NCI-H2196 treated with DMSO at 0.1 percent for 48 hours (cell line): ENCODE measurements around the gene ZNF180.
A peak's percentile ranks its signal among the peaks of the same experiment; 100 is the strongest.
"Not testable (repeated sequence)": the region's sequence is repeated elsewhere in the genome, so short reads cannot be mapped to it uniquely, and the experiment has no call there.

ENCODE experiments used
- DNase-seq: peaks from one replicate; lab custom pipeline; 2025; ENCODE audit not compliant: unreplicated experiment; lab: John Stamatoyannopoulos, UW

The ZNF180 gene

DNA sequence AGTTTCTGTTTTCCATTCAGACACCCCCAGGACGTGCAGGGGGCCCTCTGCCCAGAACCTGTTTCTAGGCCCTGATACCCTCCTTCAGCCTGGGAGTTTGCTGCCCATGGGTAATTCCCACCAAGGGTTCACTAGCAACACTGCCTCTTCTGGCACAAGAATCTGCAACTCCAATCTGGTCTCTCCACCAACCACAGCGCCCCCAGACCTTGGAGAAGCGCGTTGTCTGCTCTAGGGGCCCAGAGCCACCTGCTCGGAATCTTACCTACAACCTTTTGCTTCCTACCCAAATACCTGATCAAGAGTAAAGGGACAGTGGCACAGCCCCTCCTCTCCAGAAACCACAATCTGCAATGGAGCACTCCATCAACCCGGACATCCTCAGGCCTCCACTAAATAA, 763 bp downstream of the ZNF180 start:
- no peak for DNase-seq

DNA sequence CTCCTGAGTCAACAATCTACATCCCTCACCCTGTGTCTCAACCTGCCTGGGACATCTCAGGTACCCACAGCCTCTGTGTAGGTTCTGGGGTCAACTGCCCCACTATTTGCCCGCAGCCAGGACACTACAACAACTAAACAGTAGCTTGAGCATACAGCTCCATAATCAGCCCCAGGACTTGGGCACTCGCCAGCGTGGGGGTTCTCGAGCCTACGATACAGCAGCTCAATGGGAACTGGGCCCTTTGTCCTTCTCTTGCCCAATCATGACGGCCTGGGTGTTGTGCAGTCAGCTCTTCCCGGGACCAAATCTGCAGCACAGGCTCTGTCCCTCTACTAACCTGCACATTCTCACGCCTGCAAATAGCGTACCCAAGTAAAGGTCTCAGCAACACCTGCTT, 1.3 kb downstream of the ZNF180 start:
- DNase-seq: no peak

GRCh38 chr19:44496711-44497110, 3.6 kb downstream of the ZNF180 start:
- DNase-seq: no peak

- no peak for DNase-seq
Measured at GRCh38 chr19:44476559-44477408, 23.5 kb downstream of the ZNF180 start.

DNA sequence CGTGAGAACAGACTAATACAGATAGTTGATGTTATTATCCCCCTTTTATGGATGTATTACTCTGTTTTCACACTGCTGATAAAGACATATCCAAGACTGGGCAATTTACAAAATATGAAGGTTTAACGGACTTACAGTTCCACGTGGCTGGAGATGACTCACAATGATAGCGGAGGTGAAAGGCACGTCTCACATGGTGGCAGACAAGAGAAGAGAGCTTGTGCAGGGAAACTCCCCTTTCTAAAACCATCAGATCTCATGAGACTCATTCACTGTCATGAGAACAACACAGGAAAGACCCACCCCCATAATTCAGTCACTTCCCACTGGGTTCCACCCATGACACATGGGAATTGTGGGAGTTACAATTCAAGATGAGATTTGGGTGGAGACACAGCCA, 31.6 kb downstream of the ZNF180 start:
- DNase-seq: not testable (repeated sequence)

- DNase-seq: not testable (repeated sequence)
Measured at GRCh38 chr19:44462600-44463286, 37.6 kb downstream of the ZNF180 start.

DNA sequence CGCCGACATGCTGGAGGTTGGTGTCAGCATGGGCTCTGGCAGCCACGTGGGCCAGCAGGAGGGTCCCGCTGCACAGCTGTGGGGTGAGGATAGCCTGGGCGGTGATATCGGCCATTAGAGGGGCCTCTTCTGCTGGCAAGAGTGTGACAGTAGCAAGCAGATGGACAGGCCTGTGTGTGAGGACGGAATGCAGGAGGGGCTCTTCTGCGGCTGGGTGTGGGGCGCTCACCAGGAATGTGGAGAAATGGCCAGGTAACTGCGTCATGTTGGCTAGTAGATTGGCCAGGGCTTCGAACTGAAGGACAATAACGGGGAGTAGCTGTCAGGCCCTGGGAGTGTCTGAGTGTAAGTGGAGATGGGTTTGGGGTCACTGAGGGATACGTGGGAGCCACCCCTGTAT, 44.3 kb downstream of the ZNF180 start:
- not testable (repeated sequence) for DNase-seq

DNA sequence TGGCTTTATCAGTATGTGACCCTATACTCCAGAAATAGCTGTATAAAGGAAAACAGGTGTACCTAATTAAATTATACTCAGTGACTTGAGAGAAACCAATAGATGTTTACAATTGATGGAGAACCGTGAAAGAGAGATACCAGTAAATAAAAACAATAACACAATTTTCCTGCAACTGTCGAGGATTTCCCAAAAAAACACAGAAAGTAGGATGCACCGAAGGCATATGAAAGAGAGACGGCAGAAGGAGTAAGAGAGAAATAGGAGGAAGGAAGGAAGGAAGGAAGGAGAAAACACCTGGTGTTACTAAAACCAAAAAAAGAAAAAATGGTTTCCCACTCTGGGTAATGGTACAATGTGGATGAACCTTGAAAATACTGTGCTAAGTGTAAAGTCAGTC, 45.2 kb downstream of the ZNF180 start:
- no peak for DNase-seq

DNA sequence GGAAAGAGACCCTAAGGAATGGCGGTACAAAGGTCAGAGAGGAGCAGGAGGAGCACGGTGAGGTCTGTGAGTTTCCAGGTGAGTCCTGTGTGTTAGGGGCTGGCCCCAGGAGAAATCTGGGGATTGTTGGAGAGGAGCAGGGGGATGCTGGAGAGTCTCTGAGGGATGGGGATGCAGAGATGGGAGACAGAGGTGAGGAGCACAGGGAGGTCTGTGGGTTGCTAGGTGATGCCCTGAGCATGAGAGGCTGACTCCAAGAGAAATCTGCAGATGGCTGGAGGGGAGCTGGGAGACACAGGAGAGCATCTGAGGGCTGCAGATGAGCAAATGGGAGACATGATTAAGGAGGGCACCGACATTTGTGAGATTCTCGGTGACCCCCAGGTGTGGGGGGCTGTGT, 48.0 kb downstream of the ZNF180 start:
- DNase-seq: no peak

DNA sequence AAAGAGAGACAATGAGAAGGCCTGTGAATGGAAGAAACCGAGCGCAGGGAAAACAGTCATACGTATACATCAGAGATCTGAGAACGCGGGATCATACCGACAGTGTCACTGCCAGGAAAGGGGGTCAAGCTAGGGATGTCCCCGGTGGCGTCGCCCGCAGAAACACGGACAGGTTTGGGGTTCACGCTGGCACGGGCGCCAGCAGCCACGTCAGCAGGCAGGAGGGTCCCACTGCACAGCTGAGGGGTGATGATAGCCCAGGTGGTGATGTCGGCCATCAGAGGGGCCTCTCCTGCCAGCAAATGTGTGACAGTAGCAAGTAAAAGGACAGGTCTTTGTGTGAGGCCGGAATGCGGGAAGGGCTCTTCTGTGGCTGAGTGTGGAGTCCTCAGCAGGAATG, 48.6 kb downstream of the ZNF180 start:
- DNase-seq: no peak

DNA sequence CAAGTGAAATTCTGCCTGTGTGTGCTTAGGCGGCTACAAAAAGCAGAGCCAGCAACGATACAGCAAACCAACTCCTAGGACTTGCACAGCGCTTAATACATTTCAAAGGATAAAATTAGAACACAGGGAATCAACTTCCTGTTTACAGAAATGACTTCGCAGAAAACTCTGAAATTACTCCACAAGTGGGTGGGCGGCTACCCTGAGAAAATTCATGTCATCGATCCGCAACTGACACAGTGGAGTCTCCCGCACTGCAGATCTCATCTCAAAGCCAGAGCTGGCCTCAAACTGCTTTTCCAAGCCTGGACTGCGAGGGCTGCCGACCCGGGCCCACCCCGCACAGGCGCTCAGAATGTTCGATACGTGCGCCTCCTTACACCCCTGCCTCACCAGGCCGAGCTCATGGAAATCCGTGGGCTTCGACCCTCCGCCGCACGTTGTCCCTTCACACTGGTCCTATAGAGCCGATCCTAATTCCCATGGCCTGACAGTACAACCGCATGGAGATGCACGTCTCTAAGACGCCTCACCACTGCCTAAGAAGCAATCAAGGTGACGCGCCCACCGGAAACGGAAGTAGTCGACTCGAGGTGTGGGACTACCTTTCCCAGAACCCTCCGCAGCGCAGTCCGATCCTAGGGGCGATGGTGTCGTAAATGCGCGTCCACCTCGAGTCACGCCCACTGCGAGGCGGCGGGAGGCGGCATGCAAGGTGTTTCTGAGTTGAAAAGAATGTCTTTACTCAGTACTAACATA, 52.2 kb downstream of the ZNF180 start, which contains the start of gene ZNF229:
Gene ZNF229, minus strand, starts transcription at position 557 of the 759 bp plus-strand sequence. CDS start 5,625 bp downstream, outside the sequence.
- DNase-seq: peak; percentile 77

- DNase-seq: no peak
Measured at GRCh38 chr19:44438441-44438840, 61.9 kb downstream of the ZNF180 start.

DNA sequence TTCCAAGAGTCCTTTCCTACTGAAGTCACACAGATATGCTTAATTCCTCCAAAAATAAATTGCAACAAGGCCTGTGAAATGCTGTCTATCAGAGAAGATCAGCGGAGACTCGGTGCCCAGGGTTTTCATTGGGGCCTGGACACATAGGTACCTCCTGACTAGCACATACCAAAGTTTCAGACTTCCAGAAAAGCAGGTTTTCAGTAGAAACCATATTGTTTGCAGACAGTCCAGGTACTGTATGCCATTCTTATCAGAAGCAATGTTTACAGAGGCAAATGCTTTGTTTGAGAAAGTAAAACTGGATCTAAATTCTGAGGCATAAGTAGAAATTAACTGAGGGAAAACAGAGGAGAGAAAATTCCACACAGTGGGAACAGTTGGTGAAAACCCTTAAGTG, 64.9 kb downstream of the ZNF180 start:
- no peak for DNase-seq

- DNase-seq: no peak
Measured at GRCh38 chr19:44430956-44431355, 69.4 kb downstream of the ZNF180 start.
